Cardiac fibroblast (primary cell): Measurements from ENCODE around the gene CBL.

Experiments
- DNase-seq, 2 donors: peaks; one replicate each; pipeline versions ENCODE4 v3.0.0 to v3.0.0-alpha.2; 2010; ENCODE audit warnings: low read depth in 2 of 2
- H3K4me3 ChIP-seq, 2 donors: replicated peaks in 1 of 2; 1 replicate in 1 of 2; 2 replicates in 1 of 2; pipeline ENCODE4 v1.5.1; 2011; ENCODE audit warnings: low read depth in 2 of 2, low read length in 2 of 2, mild to moderate bottlenecking in 2 of 2, moderate library complexity in 1 of 2
- CTCF ChIP-seq: IDR thresholded peaks from one replicate; pipeline ENCODE4 v1.5.1; 2011; ENCODE audit warnings: low read depth, mild to moderate bottlenecking, low read length, inconsistent platforms

The CBL gene

GRCh38 chr11:119323532-119324033 lies 117.4 kb downstream of the CBL start:
- TF ChIP-seq CTCF = peak; percentile 81
- H3K4me3 ChIP-seq = no peak overlapping the region

GRCh38 chr11:119324189-119324588 lies 118.0 kb downstream of the CBL start:
- no peak overlapping the region for H3K4me3 ChIP-seq
- DNase-seq = no peak
- TF ChIP-seq CTCF = no peak

More at GRCh38 chr11:119323532-119324033, 117.4 kb downstream of the CBL start:
- peak; percentile 77 to 82 for DNase-seq

GRCh38 chr11:119329320-119329719 lies 123.2 kb downstream of the CBL start:
- DNase-seq = no peak

DNA sequence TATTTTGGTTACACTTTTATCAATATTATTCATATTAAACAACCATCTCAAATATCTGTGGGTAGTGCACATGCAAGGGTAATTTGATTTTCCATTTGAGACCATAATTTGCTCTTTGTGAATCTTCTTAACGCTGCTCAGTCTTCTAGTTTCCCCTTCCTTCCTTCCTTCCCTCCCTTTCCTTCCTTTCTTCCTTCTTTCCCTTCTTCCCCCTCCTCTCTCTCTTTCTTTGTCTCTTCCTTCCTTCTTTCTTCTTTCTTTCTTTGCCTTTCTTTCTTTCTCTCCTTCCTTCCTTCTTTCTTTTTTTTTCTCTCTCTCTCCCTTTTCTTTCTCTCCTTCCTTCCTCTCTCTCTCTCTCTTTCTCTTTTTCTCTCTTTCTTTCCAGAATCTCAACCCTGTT lies 124.1 kb downstream of the CBL start:
- H3K4me3 ChIP-seq = no peak overlapping the region
- no peak for TF ChIP-seq CTCF
- DNase-seq = no peak

More at GRCh38 chr11:119329320-119329719, 123.2 kb downstream of the CBL start:
- TF ChIP-seq CTCF = no peak
- no peak overlapping the region for H3K4me3 ChIP-seq

GRCh38 chr11:119332111-119332765 lies 126.1 kb downstream of the CBL start:
- no peak overlapping the region for H3K4me3 ChIP-seq
- no peak for DNase-seq
- no peak for TF ChIP-seq CTCF

DNA sequence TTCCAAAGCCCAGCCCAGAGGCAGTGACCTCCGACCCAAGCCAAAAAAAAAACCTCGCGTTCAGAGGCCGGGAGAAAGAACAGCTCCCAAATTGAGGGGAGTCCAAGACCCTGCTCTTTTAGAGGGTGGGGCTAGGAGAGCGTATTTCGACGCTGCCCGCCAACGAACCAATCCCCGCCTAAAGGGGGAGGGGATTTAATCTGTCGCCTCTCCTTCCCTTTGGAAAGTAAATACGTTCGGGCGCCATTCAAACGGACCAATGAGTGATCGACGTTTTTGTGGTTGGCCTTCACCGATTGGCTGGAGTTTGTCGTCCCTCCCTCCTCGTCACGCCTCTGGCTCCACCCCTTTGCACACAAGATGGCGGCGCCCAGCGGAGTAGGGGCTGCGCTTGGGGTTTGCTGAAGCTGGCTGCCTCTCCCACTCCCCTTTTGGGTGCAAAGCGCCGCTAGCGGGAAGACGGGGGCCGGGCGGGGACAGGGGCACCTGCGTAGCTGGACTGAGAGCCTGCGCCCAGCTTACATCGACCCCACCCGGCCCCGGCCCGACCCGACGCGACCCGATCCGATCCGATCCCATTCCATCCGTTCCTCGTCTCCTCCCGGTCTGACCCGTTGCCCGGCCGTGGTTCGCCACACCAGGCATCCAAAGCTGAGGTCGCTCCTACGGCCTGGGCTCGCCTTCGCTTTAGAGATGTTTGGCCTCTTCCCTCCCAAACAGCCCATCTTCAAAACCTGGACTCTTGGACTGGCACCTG lies 128.2 kb downstream of the CBL start, which contains the start of gene RNF26:
RNF26 (plus strand) TSS at position 354 of the 757 bp plus-strand sequence. CDS start 596 bp downstream, outside the sequence.
- peak within 1 kb of the TSS; percentile 86 to 96 for H3K4me3 ChIP-seq
- no peak for TF ChIP-seq CTCF
- DNase-seq = peak; percentile 98 to 99
